Left hindlimb (tissue), 1 donor: ENCODE measurements around the gene PLAC8L1.
"Not testable (repeated sequence)": the region's sequence is repeated elsewhere in the genome, so short reads cannot be mapped to it uniquely, and the experiment has no call there.

Experiments used
- DNase-seq: peaks from one replicate; pipeline ENCODE4 v3.0.0-alpha.2; 2018

The PLAC8L1 gene, protein sequence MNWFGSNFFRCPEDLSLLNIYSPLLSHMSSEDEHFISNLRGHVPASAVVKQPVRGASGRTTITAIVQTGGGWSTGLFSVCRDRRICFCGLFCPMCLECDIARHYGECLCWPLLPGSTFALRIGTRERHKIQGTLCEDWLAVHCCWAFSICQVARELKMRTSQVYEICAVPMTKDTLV

DNA sequence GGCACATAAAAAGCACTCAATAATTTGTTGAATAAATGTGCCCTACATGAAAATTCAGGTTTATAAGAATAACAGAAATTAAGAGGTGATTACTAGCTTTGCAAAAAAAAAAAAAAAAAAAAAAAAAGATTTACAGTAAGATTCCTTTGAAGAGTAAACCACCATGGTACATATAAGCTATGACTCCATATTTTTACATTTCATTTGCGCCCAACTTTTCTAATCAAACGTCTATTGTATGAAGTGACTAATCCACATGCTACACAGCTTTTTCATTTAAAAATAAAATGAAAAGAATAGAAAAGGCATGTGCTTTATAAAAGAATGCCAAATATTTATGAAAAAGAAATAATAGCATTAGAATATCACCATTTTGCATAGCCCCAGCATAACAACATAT is at the start of gene PLAC8L1:
TSS of gene PLAC8L1 (minus strand) at position 101 of the 400 bp plus-strand sequence. CDS start 1,266 bp downstream, outside the sequence.
- no peak for DNase-seq

DNA sequence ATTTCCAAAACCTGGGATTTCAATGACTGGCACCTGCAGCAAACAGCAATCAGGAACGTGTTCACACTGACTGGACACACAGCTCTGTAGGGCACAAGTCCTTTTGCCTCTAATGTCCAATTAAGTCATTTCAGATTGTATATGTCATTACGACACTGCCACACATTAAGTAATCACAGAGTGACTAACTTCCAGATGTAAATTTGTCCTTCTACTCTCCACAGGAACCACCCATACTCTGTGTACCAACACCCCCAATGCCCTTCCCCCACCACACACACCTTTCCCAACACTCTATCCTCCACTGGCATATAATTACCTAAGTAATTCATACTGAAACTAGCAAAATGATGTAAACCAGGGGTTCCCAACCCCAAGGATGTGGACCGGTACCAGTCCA is 46.6 kb upstream of the PLAC8L1 start:
- no peak for DNase-seq

DNA sequence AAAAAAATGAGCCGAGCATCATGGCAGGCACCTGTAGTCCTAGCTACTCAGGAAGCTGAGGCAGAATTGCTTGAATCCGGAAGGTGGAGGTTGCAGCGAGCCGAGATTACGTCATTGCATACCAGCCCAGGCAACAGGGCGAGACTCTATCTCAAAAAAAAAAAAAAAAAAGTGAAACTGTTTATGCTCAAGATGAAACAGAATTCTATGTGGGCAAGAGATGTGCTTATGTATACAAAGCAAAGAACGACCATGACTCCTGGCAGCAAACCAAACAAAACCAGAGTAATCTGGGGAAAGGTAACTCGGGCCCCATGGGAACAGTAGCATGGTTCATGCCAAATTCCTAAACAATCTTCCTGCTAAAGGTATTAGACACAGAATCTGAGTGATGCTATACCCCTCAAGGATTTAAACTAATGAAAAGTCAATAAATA is 32.6 kb upstream of the PLAC8L1 start:
- DNase-seq: no peak

DNA sequence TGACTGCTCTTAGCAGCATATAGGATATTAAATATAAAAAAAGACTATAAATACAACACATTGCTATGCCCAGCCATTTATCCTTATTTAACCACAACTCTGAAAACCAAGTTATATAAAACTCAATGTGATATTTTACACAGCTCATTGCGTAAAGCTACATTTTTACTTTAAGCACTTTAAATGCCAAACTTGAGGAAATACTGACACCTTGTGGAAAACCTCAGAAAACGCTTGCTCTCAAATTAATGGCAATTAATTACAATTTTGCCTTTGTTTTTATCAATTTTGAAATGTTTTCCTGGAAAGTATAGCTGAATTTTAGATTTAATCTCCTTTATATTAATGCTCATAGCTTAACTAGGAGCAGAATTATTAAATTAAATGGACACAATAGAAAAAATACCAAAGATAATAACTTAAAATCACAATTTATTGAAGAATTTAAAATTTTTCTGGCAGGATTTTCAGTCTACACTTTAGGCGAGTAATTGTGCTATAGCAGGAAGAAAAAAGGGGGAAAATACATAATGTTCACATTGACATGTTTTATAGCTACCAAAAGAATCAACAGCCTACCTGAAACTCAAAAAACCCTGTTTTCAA is 25.2 kb upstream of the PLAC8L1 start:
- no peak for DNase-seq

DNA sequence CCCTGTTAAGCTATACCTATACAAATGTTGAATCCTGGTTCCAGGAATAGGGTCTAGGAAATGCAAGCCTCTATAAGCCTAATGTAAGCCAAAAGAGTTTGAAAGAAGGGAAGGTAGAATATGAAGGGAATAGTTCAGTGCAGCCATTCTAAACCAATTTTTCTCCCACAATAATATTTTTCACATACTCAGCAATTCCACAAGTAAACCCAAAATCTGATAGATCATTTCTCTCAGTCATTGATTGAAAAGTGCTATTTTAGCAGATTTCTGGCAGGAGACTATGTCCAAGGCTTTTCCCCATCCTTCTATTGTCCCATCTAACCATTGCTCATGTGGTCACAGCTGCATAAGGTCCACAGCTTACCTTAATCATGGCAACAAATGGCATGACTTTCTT is 20.7 kb upstream of the PLAC8L1 start:
- no peak for DNase-seq

DNA sequence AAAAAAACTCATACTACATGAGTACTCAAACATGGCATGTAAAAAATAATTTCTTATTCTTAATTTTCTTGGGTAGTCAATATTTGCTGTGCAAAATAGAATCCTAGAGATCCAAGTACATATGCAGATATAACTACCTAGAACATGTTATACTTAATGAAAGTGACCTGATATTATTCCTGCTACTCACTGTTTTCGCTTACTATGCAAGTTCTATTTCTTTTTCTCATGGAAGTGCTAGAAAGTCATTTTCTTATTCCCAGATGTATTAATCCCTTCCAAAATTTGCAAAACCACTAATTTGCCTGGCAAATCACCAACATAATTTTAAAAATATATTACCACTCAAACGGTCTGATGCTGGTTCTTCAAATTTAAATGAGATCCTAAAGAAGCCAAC is 19.2 kb upstream of the PLAC8L1 start:
- no peak for DNase-seq

DNA sequence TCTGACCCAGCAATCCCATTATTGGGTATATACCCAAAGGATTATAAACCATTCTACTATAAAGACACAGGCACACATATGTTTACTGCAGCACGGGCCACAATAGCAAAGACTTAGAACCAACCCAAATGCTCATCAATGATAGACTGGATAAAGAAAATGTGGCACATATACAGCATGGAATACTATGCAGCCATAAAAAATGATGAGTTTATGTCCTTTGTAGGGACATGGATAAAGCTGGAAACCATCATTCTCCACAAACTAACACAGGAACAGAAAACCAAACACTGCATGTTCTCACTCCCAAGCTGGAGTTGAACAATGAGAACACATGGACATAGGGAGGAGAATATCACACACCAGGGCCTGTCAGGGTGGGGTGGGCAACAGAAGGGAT is 16.1 kb upstream of the PLAC8L1 start:
- not testable (repeated sequence) for DNase-seq

DNA sequence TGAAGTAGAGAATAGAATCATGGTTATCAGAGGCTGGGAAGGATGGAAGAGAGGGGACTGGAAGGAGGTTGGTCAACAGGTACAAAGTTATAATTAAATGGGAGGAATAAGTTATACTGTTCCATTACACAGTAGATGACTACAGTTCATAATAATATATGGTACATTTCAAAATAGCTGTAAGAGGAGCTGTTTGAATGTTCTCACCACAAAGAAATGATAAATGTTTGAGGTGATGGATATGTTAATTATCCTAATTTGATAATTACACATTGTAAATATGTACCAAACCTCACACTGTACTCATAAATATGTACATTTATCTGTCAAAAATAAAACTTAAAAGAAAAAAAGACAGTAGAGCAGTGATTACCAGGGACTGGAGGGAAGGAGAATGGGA is 12.9 kb upstream of the PLAC8L1 start:
- no peak for DNase-seq

DNA sequence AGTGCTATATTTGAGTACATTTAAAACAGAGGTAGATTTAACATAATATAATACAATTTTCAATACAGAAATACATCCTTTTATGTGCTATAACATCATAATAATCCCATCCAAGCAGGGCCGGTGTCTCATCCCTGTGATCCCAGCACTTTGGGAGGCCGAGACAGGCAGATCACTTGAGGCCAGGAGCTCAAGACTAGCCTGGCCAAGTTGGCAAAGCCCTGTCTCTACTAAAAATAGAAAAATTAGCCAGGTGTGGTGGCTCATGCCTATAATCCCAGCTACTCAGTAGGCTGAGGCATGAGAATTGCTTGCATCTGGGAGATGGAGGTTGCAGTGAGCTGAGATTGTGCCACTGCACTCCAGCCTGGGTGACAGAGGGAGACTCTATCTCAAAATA is 11.8 kb upstream of the PLAC8L1 start:
- not testable (repeated sequence) for DNase-seq

DNA sequence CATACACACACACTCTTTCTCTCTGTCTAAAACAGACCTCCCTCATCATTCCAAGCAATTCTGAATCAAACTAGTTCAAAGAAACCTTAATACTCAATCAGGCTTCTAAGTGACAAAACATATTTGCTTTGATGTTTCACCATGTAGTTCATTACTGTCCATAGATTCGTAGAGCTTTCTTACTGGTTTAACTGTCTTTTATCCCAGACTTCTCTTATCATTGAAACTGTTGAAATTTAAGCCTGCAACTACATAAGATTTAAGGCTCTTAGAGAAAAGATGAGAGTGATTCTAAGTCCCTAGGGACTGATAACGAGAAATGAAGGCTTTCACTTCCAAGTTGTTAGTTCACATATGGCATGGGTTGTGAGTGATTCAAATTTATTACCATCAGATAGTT is 11.0 kb upstream of the PLAC8L1 start:
- DNase-seq: no peak

DNA sequence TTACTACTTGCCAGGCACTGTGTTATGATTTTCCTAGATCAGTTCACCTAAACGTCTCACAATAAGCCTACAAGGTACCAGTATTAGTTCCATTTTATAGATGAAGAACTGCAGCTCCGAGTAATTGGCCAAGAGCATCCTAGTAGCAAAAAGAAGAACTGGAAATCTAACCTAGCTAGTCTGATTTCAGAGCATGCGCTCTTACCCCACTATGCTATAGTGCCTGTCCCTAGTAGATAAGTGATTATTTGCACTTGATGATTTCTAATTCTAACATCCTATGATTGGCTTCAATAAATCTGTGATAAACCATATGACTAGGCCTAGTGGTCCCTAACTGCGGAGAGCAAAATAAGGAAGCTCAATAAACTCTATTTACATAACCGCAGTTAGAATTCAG is 7.1 kb upstream of the PLAC8L1 start:
- no peak for DNase-seq

DNA sequence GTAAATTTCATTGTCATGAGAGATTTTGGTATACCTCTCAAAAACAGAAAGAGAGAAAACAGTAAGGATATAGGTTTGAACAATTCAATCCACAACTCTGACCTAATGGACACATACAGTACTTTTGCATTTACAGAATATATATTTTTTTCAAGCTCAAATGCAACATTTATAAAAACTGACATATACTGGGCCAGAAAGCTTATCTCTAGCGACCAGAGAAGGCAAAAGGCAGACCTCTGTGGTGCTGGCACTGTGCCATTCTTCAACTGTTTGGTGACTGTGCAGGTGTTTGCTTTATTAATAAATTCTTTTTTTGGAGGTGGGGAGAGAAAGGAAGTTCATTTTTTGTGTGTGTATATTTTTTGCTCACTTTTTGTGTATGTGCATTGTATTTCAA is 6.0 kb upstream of the PLAC8L1 start:
- DNase-seq: no peak

DNA sequence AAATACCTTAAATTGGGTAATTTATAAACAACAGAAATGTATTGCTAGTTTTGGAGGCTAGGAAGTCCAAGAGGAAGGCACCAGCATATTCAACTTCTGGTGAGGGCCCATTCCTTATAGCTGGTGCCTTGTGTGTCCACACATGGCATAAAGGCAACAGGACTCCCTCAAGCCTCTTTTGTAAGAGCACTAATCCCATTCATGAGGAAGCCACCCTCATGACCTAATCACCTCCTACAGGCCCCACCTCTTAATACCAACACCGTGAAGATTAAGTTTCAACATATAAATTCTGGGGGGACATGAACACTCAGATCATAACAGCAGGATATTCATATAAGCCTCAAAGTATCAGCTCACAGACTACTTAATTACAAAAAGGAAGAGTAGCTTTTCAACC is 4.0 kb upstream of the PLAC8L1 start:
- DNase-seq: no peak

DNA sequence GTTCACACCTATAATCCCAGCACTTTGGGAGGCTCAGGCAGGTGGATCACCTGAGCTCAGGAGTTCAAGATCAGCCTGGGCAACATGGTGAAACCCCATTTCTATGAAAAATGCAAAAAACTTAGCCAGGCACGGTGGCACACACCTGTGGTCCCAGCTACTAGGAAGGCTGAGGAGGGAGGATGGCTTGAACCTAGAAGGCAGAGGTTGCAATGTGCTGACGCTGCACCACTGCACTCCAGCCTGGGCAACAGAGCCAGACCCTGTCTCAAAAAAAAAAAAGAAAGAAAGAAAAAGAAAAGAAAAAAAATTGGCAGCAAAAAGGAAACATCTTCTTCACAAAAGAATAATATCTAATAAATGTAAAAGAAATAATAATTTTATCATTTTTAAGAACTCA is 3.5 kb upstream of the PLAC8L1 start:
- DNase-seq: not testable (repeated sequence)

DNA sequence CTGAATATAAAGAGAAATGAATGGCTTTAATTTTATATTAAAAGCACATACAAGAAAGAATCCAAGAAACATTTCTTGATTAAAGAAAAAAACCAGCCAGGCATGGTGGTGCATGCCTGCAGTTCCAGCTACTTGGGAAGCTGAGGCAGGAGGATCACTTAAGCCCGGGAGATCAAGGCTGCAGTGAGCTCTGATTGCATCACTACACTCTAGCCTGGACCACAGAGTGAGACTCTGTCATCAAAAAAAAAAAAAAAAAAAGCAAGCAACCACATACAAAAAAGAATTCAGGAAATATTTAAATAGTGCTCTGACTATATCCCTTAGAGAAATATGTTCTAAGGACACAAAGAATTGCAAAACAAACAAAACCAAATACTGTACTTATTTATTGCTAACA is 2.5 kb upstream of the PLAC8L1 start:
- DNase-seq: no peak

DNA sequence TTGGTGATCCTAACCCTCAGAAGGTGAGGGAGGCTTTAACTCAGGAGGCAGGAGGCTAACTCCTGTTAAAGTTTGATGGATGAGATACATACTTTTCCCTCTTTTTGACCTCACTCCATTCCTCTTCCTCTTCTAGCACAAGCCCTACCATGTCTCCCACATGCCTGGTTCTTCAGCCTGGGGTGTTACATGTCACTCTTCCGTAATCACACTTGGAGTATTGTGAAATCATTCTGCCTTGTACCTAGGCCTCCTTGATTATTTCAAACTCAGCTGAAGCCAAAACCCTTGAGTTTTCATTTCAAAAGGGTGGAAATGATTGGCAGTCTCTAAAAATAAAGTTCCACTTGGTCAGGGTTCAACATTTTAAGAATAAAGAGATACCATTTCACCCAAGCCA is 1.8 kb downstream of the PLAC8L1 start:
- DNase-seq: no peak

DNA sequence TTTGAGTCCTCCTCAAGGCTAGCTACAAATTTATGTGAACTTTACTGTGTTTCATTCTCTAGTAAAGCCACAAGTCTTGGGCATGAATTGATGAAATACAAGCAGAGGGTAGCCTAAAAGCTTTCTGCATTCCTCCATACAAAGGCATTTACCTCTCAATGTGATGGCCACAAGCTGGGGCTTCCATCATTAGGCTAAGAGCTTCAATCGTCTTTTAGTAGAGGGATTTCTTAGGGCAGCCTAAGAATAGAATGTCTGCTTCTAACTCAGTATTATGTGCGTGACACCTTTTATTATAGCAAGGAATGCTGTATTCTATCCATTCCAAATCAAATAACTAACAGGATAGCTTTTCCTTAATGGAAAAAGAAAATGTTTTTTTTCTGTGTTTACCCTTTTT is 3.7 kb downstream of the PLAC8L1 start:
- no peak for DNase-seq

DNA sequence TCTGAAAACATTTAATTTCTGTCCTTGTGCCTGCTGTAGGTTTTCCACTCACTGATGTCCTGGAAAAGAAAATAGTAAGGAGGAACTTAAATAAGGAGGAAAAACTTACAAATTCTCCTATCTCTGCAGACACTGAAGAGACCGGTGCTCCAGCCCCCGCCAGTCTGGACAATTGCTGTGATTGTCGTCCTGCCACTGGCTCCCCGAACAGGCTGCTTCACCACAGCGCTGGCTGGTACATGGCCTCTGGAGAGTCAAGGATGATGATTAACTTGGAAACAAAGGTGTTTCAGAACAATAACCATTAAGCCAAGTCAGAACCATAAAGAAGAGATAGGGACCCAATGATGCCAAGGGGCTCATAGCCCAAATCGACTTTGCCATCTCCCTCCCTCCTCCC is 7.3 kb downstream of the PLAC8L1 start:
- no peak for DNase-seq

DNA sequence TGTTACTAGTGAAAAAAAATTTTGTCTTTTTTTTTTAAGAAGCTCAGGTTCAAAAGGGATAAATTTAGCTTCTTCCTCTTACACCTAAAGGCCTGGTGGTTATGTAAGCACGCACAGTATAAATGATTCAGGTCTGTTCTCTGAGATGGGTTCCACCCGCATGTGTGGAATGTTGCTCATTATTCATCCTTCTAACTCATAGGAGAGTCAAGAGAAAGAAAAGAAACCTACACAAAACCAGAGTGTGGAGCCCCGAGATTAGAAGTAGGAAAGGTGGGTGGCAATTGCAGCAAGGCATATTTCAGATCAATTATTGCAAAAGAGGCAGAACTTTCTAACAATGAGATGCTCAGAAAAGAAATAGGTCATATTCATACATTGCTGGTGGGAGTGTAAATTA is 13.5 kb downstream of the PLAC8L1 start:
- DNase-seq: no peak

DNA sequence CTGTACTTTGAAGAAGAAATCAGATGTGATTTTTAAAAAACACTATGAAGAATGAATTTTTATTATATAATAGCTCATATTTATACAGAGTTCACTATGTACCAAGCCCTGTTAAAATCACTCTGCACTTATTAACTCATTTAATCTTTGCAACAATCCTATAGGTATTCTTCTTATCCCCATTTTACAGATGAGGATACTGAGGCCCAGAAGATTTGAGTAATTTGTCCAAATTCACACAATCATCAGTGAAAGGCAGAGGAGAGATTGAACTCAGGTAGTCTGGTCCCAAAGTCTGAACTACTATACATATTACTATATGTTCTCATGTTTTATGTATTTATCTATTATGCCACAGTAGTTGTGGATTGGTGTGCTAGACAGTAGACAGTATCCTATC is 16.1 kb downstream of the PLAC8L1 start:
- no peak for DNase-seq

DNA sequence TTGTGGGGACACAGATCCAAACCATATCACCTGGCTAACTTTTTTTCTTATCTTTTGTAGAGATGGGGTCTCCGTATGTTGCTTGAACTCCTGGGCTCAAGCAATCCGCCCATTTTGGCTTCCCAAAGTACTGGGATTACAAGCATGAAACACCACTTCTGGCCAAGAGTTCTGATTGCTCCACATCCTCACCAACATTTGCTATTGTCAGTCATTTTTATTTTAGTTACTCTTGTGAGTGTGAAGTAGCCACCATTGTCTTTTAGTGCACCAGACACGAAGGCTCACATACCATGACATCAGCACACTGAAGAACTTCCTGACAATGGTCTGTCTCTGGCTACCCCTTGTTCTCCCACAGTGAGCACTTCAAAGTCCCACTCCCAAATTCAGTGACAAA is 17.3 kb downstream of the PLAC8L1 start:
- no peak for DNase-seq

DNA sequence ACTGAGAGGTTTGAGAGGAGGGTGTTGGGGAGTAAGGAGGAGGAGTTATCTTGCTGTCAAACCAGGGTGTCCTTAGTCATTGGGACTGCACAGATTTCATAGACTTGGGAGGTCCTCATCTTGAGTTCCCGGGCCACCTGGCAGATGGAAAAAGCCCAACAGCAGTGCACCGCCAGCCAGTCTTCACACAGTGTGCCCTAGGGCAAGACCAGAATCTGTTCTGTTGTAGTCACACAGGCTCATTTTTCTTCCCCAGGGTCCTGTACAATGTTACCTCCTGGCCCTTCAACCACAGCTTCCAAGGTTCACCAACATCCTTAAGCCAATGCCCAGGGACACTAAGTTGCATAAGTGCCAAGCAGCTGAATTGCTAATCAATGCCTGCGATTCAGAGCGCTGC is 21.0 kb downstream of the PLAC8L1 start:
- no peak for DNase-seq

DNA sequence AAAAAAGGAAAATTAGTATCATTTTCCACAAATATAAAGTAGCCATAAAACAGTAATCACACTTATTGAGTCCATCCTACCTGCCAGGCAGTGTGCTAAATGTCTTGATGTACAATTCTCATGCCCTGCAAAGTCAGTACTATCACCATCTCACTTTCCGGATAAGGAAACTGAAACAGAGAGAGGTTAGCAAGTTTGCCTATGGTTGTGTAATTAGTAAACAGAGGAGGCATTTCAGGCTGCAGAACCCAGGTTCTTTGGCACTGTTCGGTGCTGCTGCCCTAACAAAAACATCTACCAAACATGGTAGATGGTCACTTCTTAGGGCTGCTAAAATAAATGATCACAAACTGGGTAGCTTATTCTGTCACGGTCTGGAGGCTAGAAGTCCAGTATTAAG is 22.6 kb downstream of the PLAC8L1 start:
- DNase-seq: no peak

DNA sequence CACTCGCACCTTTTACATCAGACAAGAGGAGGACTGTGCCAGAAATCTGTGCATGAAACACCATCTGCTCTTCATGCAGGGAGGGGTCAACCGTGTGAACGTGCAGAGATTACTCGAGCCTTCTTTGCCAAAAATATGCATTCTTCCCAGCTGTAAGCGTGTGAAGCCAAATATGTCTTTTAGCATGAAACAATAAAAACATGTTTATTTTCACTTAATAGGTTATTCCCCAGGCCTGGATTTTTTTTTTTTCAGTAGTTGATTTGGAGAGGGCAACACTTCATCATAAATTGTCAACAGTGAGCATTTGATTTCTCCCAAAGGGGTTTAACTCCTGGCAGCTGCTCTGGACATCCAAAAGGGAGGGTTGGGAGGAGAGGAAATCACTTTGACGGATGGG is 23.8 kb downstream of the PLAC8L1 start:
- no peak for DNase-seq

DNA sequence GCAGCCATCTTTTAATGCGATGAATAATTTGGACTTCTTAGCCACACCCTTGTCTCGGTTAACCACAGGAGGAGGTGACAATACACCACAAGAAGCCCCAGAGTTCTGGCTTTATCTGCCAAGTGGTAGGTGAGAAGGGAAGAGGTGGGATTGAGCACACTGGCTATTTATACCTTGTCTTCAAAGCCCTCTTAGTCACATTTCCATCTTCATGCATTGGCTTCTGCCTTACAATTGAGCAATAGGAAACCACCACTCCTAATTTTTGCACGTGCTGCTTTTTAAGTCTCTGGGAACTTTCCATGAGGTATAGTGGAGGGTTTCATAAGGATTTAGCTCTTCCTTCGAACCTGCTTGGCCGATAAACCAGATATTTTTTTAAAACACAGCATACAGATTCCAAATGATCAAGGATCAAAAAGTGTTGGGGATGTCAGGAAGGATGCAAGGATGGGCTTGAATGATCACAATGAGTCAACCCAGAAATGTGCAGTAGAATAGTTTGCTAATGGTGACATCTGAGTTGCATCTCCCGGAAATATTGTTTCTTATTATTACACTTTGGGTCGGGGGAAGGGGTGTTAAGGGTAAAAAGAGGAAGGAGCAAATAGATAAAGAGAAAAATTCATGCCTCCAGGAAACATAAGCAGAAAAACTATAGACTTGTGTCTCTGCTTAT is 25.5 kb downstream of the PLAC8L1 start:
- DNase-seq: no peak
